ENCODE data around the gene CDIPT. TPM values are rescaled to one million over a fixed set of nuclear protein-coding genes. Genes with fewer than 3 reads are reported as not detected.

CDIPT gene
- total and polyA plus RNA-seq, 2 of the 4 experiments (the other 2 are of a cell fraction) = 47.1 to 100 TPM

GRCh38 chr16:29815793-29816693, 47.0 kb downstream of the CDIPT start, which contains the start of gene PAGR1:
TSS of gene PAGR1 (plus strand) at chr16:29816152. CDS start at chr16:29816526, 374 bp downstream.
- no TSS peak for BruUV-seq (replicated peaks)
- H2BK20ac ChIP-seq (ENCODE audit: low read depth, low read length) = peak within 1 kb of the TSS; percentile 43; the same call in 1 of the 2 replicates
- peak within 1 kb of the TSS; percentile 93 for H4K91ac ChIP-seq (ENCODE audit: insufficient read depth, low read depth, low read length)
- peak within 1 kb of the TSS; percentile 71 for H4K5ac ChIP-seq (ENCODE audit: low read depth, low read length)
- H3K36me3 ChIP-seq (ENCODE audit: control insufficient read depth, insufficient read depth, low read length) = peaks cover 6% of the 10 kb centered on the region
- peaks cover 18 to 67% of the 10 kb centered on the region in 2 experiments for H3K79me1 ChIP-seq (ENCODE audit: low read depth in 1 of 2, low read length in 2 of 2)
- peak; percentile 100 for DNase-seq
- CTCF ChIA-PET = interaction anchor here (0.5 to 2.1 kb wide), 10 partner anchors 9 to 198 kb away, joined by 3 to 10 read pairs (median 3); partner anchors contain the start of genes HIRIP3 and INO80E
- H3K27ac ChIP-seq (ENCODE audit: insufficient read depth, low read length) = peak within 1 kb of the TSS; percentile 89
- intact Hi-C loops (cut with micrococcal nuclease) (loop anchor here (1.0 to 5.0 kb wide), 2 partner anchors 116 to 206 kb away; partner anchors contain the start of gene C16orf92), in situ Hi-C loops (cut with MboI; ENCODE audit: low sequenced_read_pairs) (no loop called here), dilution Hi-C loops (cut with HindIII; ENCODE audit: low sequenced_read_pairs, unreplicated experiment) (no loop called here)
- peak within 1 kb of the TSS; percentile 88 for H3K4ac ChIP-seq (ENCODE audit: low read depth, low read length)
- H3K18ac ChIP-seq (ENCODE audit: low read depth, low read length) = peak within 1 kb of the TSS; percentile 38; the same call in 1 of the 2 replicates
- peak within 1 kb of the TSS; percentile 95 for H2BK5ac ChIP-seq (ENCODE audit: low read depth, low read length, poor library complexity, severe bottlenecking)
- H3K27me3 ChIP-seq (ENCODE audit: control insufficient read depth, insufficient read depth, low read length) = no peaks in the 10 kb centered on the region
- peak within 1 kb of the TSS; percentile 7 to 95 for H4K8ac ChIP-seq (ENCODE audit: low read depth in 2 of 2, low read length in 2 of 2)
- TF ChIP-seq MXI1 (IDR thresholded peaks at IDR 0.05; ENCODE audit: borderline replicate concordance, low read depth, low read length) = peak; percentile 41; the same call in 1 of the 2 replicates
- TF ChIP-seq CTCF (conservative IDR thresholded peaks at IDR 0.05; ENCODE audit: low read depth, low read length) = peak; percentile 90
- TF ChIP-seq SMC3 (IDR thresholded peaks at IDR 0.05; ENCODE audit: low read depth, low read length) = peak; percentile 62
- TF ChIP-seq RFX5 (IDR thresholded peaks at IDR 0.05; ENCODE audit: low read depth, low read length) = no peak
- peak; percentile 49; the same call in 1 of the 2 replicates for TF ChIP-seq POLR2A (IDR thresholded peaks at IDR 0.05; ENCODE audit: low read depth, low read length)
- TF ChIP-seq FOS (IDR thresholded peaks at IDR 0.05; ENCODE audit: low read depth, low read length) = no peak
- peak; percentile 50; the same call in 1 of the 2 replicates for TF ChIP-seq USF2 (IDR thresholded peaks at IDR 0.05; ENCODE audit: low read depth, low read length)
- peak; percentile 46; the same call in 1 of the 2 replicates for TF ChIP-seq MAZ (IDR thresholded peaks at IDR 0.05; ENCODE audit: borderline replicate concordance, low read depth, low read length)
- TF ChIP-seq RAD21 (IDR thresholded peaks at IDR 0.05; ENCODE audit: low read length) = peak; percentile 80
- peak within 1 kb of the TSS; percentile 77; the same call in 1 of the 3 replicates for H2BK15ac ChIP-seq (ENCODE audit: low read depth, low read length)
- peak within 1 kb of the TSS; percentile 79 for H3K9ac ChIP-seq (ENCODE audit: low read depth, low read length)
- peak within 1 kb of the TSS; percentile 89 for H3K14ac ChIP-seq (replicated peaks; ENCODE audit: low read depth, low read length)
- H3K9me3 ChIP-seq (ENCODE audit: control insufficient read depth, insufficient read depth, low read length) = no peaks in the 10 kb centered on the region
- peak within 1 kb of the TSS; percentile 91 for H3K23ac ChIP-seq (ENCODE audit: low read depth, low read length)
- 0% methylated on average over 30 of the region's 70 CpGs; no CpG with 5 or more reads in 1 of the 2 experiments for WGBS, 2 experiments (ENCODE audit: extremely low coverage in 2 of 2, insufficient read length in 1 of 2)
- ATAC-seq (ENCODE audit: low read depth) = peak; percentile 68
- POLR2A ChIA-PET (ENCODE audit: unreplicated experiment) = interaction anchor here (0.7 kb wide), 2 partner anchors 50 to 84 kb away, joined by 4 to 15 read pairs; partner anchors contain the start of gene ASPHD1
- peak within 1 kb of the TSS; percentile 75 for H2BK120ac ChIP-seq (ENCODE audit: low read depth, low read length)
- peak within 1 kb of the TSS; percentile 62 for H3K4me3 ChIP-seq (ENCODE audit: insufficient read depth, low read depth, low read length)
- H3K56ac ChIP-seq (ENCODE audit: extremely low read depth, insufficient read depth, low read length) = peak within 1 kb of the TSS; percentile 89
- peaks cover 9% of the 10 kb centered on the region for H3K9me1 ChIP-seq (ENCODE audit: insufficient read depth, low read length)
- H2AK5ac ChIP-seq (ENCODE audit: low read depth, low read length) = peak within 1 kb of the TSS; percentile 94
- H2AFZ ChIP-seq (replicated peaks; ENCODE audit: low read length, poor library complexity) = peak within 1 kb of the TSS; percentile 98
- peak within 1 kb of the TSS; percentile 92 for H3K4me2 ChIP-seq (ENCODE audit: low read depth, low read length)
- peaks cover 14% of the 10 kb centered on the region for H3K4me1 ChIP-seq (ENCODE audit: control insufficient read depth, insufficient read depth, low read length)
- peaks cover 6% of the 10 kb centered on the region for H4K20me1 ChIP-seq (ENCODE audit: insufficient read depth, low read length)
- peak within 1 kb of the TSS; percentile 98 for H2AK9ac ChIP-seq (replicated peaks; ENCODE audit: low read depth, low read length, poor library complexity)

All from IMR-90 (cell line).